Muscle layer of duodenum (tissue), 2 donors: ENCODE results near the gene VDAC1.
A peak's percentile ranks its signal among the peaks of the same experiment; 100 is the strongest.
"Not testable (repeated sequence)": the region's sequence is repeated elsewhere in the genome, so short reads cannot be mapped to it uniquely, and the experiment has no call there.

ENCODE experiments used
- H3K27ac ChIP-seq: one replicate; pipeline ENCODE4 v1.7.0; 2013; ENCODE audit warnings: mild to moderate bottlenecking, low read length
- H3K27me3 ChIP-seq: one replicate; pipeline ENCODE4 v1.7.0; 2013; ENCODE audit warnings: low read depth, mild to moderate bottlenecking, control low read depth, low read length
- H3K36me3 ChIP-seq, 2 donors: one replicate each; pipeline ENCODE4 v1.7.0; 2013; ENCODE audit warnings: low read length in 2 of 2, control low read depth in 1 of 2, mild to moderate bottlenecking in 1 of 2; ENCODE audit not compliant: insufficient read depth in 2 of 2, control insufficient read depth in 1 of 2
- H3K4me1 ChIP-seq, 2 donors: one replicate each; pipeline ENCODE4 v1.7.0; 2013; ENCODE audit warnings: low read length in 2 of 2, mild to moderate bottlenecking in 2 of 2, control low read depth in 1 of 2, moderate library complexity in 1 of 2; ENCODE audit not compliant: insufficient read depth in 2 of 2, control insufficient read depth in 1 of 2
- H3K4me3 ChIP-seq, 2 donors: one replicate each; pipeline ENCODE4 v1.7.0; 2013; ENCODE audit warnings: low read length in 2 of 2, low read depth in 1 of 2, mild to moderate bottlenecking in 1 of 2
- H3K9me3 ChIP-seq, 2 donors: one replicate each; pipeline ENCODE4 v1.7.0; 2013; ENCODE audit warnings: low read length in 2 of 2, control low read depth in 1 of 2, mild to moderate bottlenecking in 1 of 2; ENCODE audit not compliant: control insufficient read depth in 1 of 2
- donor health status: healthy.

Gene VDAC1

DNA sequence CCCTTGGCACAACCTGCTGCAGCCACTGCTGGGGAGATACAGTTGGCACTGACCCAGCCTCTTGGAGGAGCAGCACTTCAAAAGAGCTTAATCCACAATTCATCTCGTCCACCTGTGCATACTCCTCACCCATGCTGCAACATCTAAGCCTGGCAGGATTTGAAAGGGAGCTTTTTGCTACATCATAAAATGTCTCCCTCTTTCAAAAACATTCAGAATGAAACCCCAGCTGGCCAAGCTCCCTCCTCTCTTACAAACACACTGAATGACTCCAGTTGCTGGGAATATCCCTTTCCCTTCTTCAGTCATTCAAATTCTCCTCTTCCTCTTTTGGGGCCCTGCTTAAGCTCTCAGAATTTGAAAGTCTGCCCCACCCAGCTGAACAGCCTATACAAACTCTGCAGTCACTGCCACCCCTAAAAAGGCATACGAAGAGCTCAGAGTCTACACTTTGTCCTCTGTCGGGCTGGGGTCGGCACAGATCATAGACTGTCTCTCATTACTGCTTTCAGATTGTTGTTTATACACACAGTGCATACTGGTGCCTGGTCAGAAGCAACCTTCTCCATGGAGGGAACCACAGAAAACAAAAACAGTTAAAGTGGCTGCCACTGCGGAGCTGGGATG is 27.5 kb downstream of the VDAC1 start:
- peaks cover 31 to 61% of the 10 kb centered on the region in 2 donors for H3K36me3 ChIP-seq
- peaks cover 0 to 7% of the 10 kb centered on the region in 2 donors for H3K4me1 ChIP-seq
- peak overlapping the region; percentile 50 for H3K27ac ChIP-seq
- H3K4me3 ChIP-seq = no peak overlapping the region
- no peaks in the 10 kb centered on the region for H3K27me3 ChIP-seq
- no peaks in the 10 kb centered on the region for H3K9me3 ChIP-seq

- peaks cover 28 to 51% of the 10 kb centered on the region in 2 donors for H3K36me3 ChIP-seq
- H3K27ac ChIP-seq, H3K4me1 ChIP-seq, H3K4me3 ChIP-seq, H3K9me3 ChIP-seq, H3K27me3 ChIP-seq: not testable (repeated sequence)
Measured at GRCh38 chr5:133975546-133975945, 29.2 kb downstream of the VDAC1 start.

GRCh38 chr5:133974142-133974541 is 30.6 kb downstream of the VDAC1 start:
- Histone ChIP-seq H3K27ac (no peak overlapping the region), H3K4me3 (no peak overlapping the region), H3K4me1 (peaks cover 0 to 9% of the 10 kb centered on the region in 2 donors), H3K9me3 (no peaks in the 10 kb centered on the region), H3K27me3 (no peaks in the 10 kb centered on the region), H3K36me3 (peaks cover 23 to 51% of the 10 kb centered on the region in 2 donors)

GRCh38 chr5:133970325-133970909 is 34.4 kb downstream of the VDAC1 start:
- no peak overlapping the region for H3K4me3 ChIP-seq
- H3K9me3 ChIP-seq = no peaks in the 10 kb centered on the region
- H3K27ac ChIP-seq = no peak overlapping the region
- peaks cover 9 to 18% of the 10 kb centered on the region in 2 donors for H3K4me1 ChIP-seq
- peaks cover 16 to 28% of the 10 kb centered on the region in 2 donors for H3K36me3 ChIP-seq
- H3K27me3 ChIP-seq = no peaks in the 10 kb centered on the region

- peaks cover 16 to 22% of the 10 kb centered on the region in 2 donors for H3K36me3 ChIP-seq
- no peaks in the 10 kb centered on the region for H3K27me3 ChIP-seq
- H3K27ac ChIP-seq = peak overlapping the region; percentile 54
- H3K4me3 ChIP-seq = peak overlapping the region in 1 of 2 donors; percentile 91
- peaks cover 9 to 18% of the 10 kb centered on the region in 2 donors for H3K4me1 ChIP-seq
- H3K9me3 ChIP-seq = no peaks in the 10 kb centered on the region
Measured at GRCh38 chr5:133969654-133970324, 35.0 kb downstream of the VDAC1 start.

GRCh38 chr5:133968204-133968980 is 36.4 kb downstream of the VDAC1 start, which contains the start of gene C5orf15:
Gene C5orf15 (minus strand): TSS chr5:133968625. CDS start chr5:133968584, 41 bp downstream.
- H3K4me1 ChIP-seq = peaks cover 9 to 18% of the 10 kb centered on the region in 2 donors

GRCh38 chr5:133967698-133968203 is 37.0 kb downstream of the VDAC1 start:
- Histone ChIP-seq H3K4me3 (peak overlapping the region; percentile 91 to 93), H3K27me3 (no peaks in the 10 kb centered on the region), H3K9me3 (no peaks in the 10 kb centered on the region), H3K27ac (peak overlapping the region; percentile 96), H3K36me3 (peaks cover 4 to 5% of the 10 kb centered on the region in 2 donors), H3K4me1 (peaks cover 9 to 18% of the 10 kb centered on the region in 2 donors)

More at GRCh38 chr5:133968204-133968980, 36.4 kb downstream of the VDAC1 start, which contains the start of gene C5orf15:
- H3K4me3 ChIP-seq = peak within 1 kb of the TSS; percentile 91 to 93
- peak within 1 kb of the TSS; percentile 96 for H3K27ac ChIP-seq
- no peaks in the 10 kb centered on the region for H3K9me3 ChIP-seq
- H3K27me3 ChIP-seq = no peaks in the 10 kb centered on the region
- peaks cover 5 to 10% of the 10 kb centered on the region in 2 donors for H3K36me3 ChIP-seq

GRCh38 chr5:133967124-133967523 is 37.7 kb downstream of the VDAC1 start:
- peaks cover 9 to 18% of the 10 kb centered on the region in 2 donors for H3K4me1 ChIP-seq
- peak overlapping the region; percentile 91 to 93 for H3K4me3 ChIP-seq
- H3K36me3 ChIP-seq = peaks cover 4 to 5% of the 10 kb centered on the region in 2 donors
- H3K9me3 ChIP-seq = no peaks in the 10 kb centered on the region
- H3K27ac ChIP-seq = peak overlapping the region; percentile 96
- no peaks in the 10 kb centered on the region for H3K27me3 ChIP-seq

GRCh38 chr5:133966090-133966489 is 38.7 kb downstream of the VDAC1 start:
- H3K36me3 ChIP-seq = peaks cover 0 to under 1% of the 10 kb centered on the region in 2 donors
- no peak overlapping the region for H3K4me3 ChIP-seq
- H3K27me3 ChIP-seq = no peaks in the 10 kb centered on the region
- peaks cover 9 to 18% of the 10 kb centered on the region in 2 donors for H3K4me1 ChIP-seq
- H3K9me3 ChIP-seq = no peaks in the 10 kb centered on the region
- H3K27ac ChIP-seq = no peak overlapping the region

DNA sequence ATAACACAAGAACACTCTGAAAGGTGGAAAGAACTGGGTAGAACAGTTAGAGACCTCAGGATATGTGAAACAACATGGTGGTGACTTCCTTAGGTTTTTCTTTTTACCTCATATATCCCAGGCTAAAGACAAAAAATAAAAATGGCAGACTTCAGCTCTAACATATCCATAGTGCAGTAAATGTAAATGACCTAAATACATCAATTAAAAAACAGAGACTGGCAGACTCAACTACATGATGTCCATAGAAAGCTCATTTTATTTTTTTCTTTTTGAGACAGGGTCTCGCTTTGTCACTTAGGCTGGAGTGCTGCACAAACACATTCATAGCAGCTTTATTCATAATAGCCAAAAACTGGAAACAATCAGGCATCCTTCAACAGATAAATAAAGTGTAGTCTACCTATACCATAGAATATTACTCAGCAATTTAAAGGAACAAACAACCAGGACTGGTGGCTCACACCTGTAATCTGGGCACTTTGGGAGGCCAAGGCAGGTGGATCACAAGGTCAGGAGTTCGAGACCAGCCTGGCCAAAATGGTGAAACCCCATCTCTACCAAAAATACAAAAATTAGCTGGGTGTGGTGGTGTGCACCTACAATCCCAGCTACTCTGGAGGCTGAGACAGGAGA is 41.2 kb downstream of the VDAC1 start:
- H3K9me3 ChIP-seq = no peaks in the 10 kb centered on the region
- no peak overlapping the region for H3K4me3 ChIP-seq
- H3K4me1 ChIP-seq = peaks cover 9 to 15% of the 10 kb centered on the region in 2 donors
- H3K36me3 ChIP-seq = no peaks in the 10 kb centered on the region
- H3K27me3 ChIP-seq = no peaks in the 10 kb centered on the region
- H3K27ac ChIP-seq = no peak overlapping the region
